Upper lobe of right lung (tissue), 1 donor: ENCODE results near the gene G0S2. TPM values are rescaled to one million over a fixed set of nuclear protein-coding genes. Genes with fewer than 3 reads are reported as not detected.

Experiments used
- ATAC-seq: fragments of 200-7000 bp; cut with Tn5 transposase; one replicate; pipeline ENCODE4 v1.9.1; 2020; ENCODE audit warnings: mild to moderate bottlenecking, moderate library complexity
- DNase-seq: peaks from one replicate; pipeline ENCODE4 v3.0.0-alpha.2; 2020
- H3K27ac ChIP-seq: fragments of 200-600 bp; one replicate; pipeline ENCODE4 v1.8.0; 2022
- H3K27me3 ChIP-seq: fragments of 200-600 bp; one replicate; pipeline ENCODE4 v1.8.0; 2022; ENCODE audit warnings: mild to moderate bottlenecking
- H3K36me3 ChIP-seq: fragments of 200-600 bp; one replicate; pipeline ENCODE4 v1.8.0; 2022
- H3K4me1 ChIP-seq: fragments of 200-600 bp; one replicate; pipeline ENCODE4 v1.8.0; 2022
- H3K4me3 ChIP-seq: fragments of 200-600 bp; one replicate; pipeline ENCODE4 v1.8.0; 2022; ENCODE audit warnings: mild to moderate bottlenecking
- H3K9me3 ChIP-seq: fragments of 200-600 bp; one replicate; pipeline ENCODE4 v1.8.0; 2022
- intact Hi-C: fragments of 100-400 bp; cut with DNase I; formaldehyde crosslinking; loops from one replicate; pipeline ENCODE4 v1.11.0; 2022
- total RNA-seq: library from RNA; stranded (reverse); fragmentation: NEBNext Ultra II Directional; extraction: Animal tissue kit (Norgen Biotek cat#: 25700); gene quantifications from one replicate; pipeline ENCODE4 v1.2.1, GENCODE V29; 2021
- TF ChIP-seq, protein P1 (sequence below): fragments of 200-600 bp; IDR thresholded peaks from one replicate; pipeline ENCODE4 v1.8.0; 2022; ENCODE audit warnings: antibody characterized with exemption
- donor health status: DM: no; HTN: yes; CAD: no; lungs with severe emphysema.

The G0S2 gene
- total RNA-seq, 1 donor from 2014 or later: 36.5 TPM

DNA sequence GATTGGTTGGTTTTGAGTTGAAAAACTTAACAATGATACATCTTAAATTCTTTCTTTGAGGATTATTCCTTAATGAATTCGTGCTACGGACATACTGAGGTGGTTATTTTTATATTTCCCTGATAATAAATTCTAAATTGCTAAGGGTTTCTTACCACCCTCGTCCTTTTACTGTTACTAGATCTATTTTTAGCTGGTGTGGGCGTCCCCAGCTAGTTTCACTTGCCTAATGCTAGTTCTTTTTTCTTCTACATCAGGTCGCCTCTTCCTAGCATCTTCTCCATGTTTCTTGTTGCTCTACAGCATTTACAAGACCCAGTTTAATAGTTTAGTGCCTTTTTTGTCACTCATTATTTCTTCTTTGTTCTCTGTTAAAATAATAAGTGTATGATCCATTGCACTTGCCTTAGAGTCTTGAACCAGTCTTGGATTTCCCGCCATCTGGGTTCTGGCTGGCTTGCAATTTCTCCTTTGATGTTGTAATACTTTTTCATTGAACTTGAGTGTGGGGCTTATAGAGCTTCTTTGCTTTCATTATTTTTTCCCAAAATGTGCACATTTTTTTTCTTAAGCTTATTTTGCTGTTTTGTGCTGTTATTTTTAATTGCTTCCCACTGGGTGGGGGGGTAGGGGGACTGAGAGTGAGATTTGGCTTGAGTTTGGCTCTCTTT is 28.8 kb downstream of the G0S2 start:
- intact Hi-C loops: no loop called here
- H3K27ac ChIP-seq: no peak overlapping the region
- peak; percentile 28 for ATAC-seq
- peaks cover 4% of the 10 kb centered on the region for H3K4me1 ChIP-seq
- H3K36me3 ChIP-seq: no peaks in the 10 kb centered on the region
- H3K9me3 ChIP-seq: no peaks in the 10 kb centered on the region
- no peak for DNase-seq
- no peaks in the 10 kb centered on the region for H3K27me3 ChIP-seq
- TF ChIP-seq, protein P1, sequence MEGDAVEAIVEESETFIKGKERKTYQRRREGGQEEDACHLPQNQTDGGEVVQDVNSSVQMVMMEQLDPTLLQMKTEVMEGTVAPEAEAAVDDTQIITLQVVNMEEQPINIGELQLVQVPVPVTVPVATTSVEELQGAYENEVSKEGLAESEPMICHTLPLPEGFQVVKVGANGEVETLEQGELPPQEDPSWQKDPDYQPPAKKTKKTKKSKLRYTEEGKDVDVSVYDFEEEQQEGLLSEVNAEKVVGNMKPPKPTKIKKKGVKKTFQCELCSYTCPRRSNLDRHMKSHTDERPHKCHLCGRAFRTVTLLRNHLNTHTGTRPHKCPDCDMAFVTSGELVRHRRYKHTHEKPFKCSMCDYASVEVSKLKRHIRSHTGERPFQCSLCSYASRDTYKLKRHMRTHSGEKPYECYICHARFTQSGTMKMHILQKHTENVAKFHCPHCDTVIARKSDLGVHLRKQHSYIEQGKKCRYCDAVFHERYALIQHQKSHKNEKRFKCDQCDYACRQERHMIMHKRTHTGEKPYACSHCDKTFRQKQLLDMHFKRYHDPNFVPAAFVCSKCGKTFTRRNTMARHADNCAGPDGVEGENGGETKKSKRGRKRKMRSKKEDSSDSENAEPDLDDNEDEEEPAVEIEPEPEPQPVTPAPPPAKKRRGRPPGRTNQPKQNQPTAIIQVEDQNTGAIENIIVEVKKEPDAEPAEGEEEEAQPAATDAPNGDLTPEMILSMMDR: no peak
- no peak overlapping the region for H3K4me3 ChIP-seq

GRCh38 chr1:209704584-209704983 is 29.4 kb downstream of the G0S2 start, which contains the start of gene HSD11B1:
TSS of gene HSD11B1 (plus strand) at chr1:209704846. CDS start at chr1:209704943, 97 bp downstream.
- intact Hi-C loops: no loop called here
- Histone ChIP-seq H3K36me3 (no peaks in the 10 kb centered on the region), H3K27me3 (no peaks in the 10 kb centered on the region), H3K4me1 (peaks cover 4% of the 10 kb centered on the region), H3K27ac (no peak within 1 kb of the TSS), H3K4me3 (peak within 1 kb of the TSS; percentile 23), H3K9me3 (no peaks in the 10 kb centered on the region)
- ATAC-seq (peak; percentile 90), DNase-seq (peak; percentile 64)
- TF ChIP-seq, protein P1: no peak

DNA sequence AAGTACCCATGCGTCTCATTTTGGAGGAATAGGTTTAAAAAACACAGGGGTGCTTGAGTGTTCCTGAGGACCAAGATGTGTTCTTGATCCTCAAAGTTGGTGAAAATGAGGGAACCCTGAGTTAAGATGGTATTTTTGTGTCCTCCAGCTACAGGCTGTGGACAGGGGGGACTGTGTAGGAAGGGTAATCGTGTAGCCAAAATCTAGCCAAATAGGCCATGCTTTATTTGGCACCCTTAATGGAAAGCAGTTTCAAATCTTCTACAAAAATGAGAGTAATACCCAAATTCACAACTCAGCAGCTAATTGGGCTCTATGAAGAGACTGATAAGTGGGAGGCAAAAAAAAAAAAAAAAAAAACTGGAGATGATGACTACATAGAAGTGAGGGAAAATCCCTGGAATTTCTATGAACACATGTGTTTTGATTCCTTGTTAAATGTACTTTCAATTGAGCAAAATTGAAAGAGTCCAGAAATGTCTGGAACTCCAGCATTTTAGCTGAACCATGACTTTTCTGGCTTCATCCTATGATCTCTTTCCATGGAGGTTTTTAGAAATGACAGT is 29.9 kb downstream of the G0S2 start:
- no peak for DNase-seq
- no peaks in the 10 kb centered on the region for H3K27me3 ChIP-seq
- ATAC-seq: no peak
- no peak overlapping the region for H3K27ac ChIP-seq
- no peaks in the 10 kb centered on the region for H3K9me3 ChIP-seq
- H3K4me1 ChIP-seq: peaks cover 4% of the 10 kb centered on the region
- H3K36me3 ChIP-seq: no peaks in the 10 kb centered on the region
- peak overlapping the region; percentile 23 for H3K4me3 ChIP-seq
- TF ChIP-seq, protein P1: no peak
- intact Hi-C loops: no loop called here

DNA sequence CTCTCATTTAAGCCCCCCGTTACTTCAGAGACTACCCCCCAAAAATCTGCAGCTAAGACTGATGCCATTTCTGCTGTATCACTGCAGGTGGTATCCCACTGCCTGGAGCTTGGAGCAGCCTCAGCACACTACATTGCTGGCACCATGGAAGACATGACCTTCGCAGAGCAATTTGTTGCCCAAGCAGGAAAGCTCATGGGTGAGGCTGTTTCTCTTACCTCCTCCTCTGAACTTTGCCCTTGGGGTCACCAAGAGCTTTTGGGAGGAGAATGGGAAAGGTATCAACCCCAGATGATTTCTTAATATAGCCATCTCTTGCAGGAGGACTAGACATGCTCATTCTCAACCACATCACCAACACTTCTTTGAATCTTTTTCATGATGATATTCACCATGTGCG is 31.4 kb downstream of the G0S2 start:
- Histone ChIP-seq H3K4me1 (peaks cover 4% of the 10 kb centered on the region), H3K27me3 (no peaks in the 10 kb centered on the region), H3K36me3 (no peaks in the 10 kb centered on the region), H3K9me3 (no peaks in the 10 kb centered on the region), H3K4me3 (no peak overlapping the region), H3K27ac (no peak overlapping the region)
- ATAC-seq (no peak), DNase-seq (no peak)
- TF ChIP-seq, protein P1: no peak
- intact Hi-C loops: no loop called here

DNA sequence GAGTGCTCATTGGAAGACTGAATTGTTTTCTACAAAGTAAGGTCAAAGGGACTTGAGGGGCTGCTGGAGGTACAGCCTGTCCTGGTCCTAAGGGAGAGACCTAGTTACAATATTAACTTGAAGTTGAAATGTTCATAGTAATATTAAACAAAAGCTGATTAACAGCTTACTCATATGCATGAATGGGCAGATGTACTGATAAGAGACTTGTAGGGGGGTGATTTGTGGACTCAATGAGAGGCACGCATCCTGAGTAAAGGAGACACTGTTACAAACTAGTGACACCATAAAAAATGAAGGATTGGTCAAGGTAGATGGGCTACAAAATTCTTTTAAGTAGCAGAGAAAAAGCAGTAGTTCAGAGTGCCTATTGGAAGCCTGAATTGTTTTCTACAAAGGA is 32.1 kb downstream of the G0S2 start:
- no peak overlapping the region for H3K27ac ChIP-seq
- intact Hi-C loops: no loop called here
- DNase-seq: no peak
- H3K27me3 ChIP-seq: no peaks in the 10 kb centered on the region
- TF ChIP-seq, protein P1: no peak
- H3K36me3 ChIP-seq: no peaks in the 10 kb centered on the region
- H3K4me3 ChIP-seq: no peak overlapping the region
- H3K9me3 ChIP-seq: no peaks in the 10 kb centered on the region
- no peak for ATAC-seq
- H3K4me1 ChIP-seq: peaks cover 4% of the 10 kb centered on the region
